Measurements from ENCODE around the gene RPL14. TPM values are rescaled to one million over a fixed set of nuclear protein-coding genes. Genes with fewer than 3 reads are reported as not detected.

Gene RPL14
- polyA plus RNA-seq, 3 donors, result 316 to 377 (median 348) TPM

- Mint-ChIP-seq H3K4me1 (peaks cover 8% of the 10 kb centered on the region), H3K9me3 (peaks cover 0 to 1% (median 0%) of the 10 kb centered on the region in 7 donors), H3K36me3 (peaks cover 0 to 3% of the 10 kb centered on the region in 2 donors), H3K27me3 (ENCODE audit: low read depth in 3 of 3) (peaks cover 1 to 4% (median 2%) of the 10 kb centered on the region in 3 donors), H3K4me3 (no peak overlapping the region), H3K27ac (no peak overlapping the region)
- Histone ChIP-seq H2AFZ (ENCODE audit: insufficient read depth, low read depth, low read length, poor library complexity, severe bottlenecking) (no peak overlapping the region), H3K36me3 (replicated peaks in 1 of 2; ENCODE audit: control insufficient read depth in 1 of 2, insufficient read depth in 2 of 2, low read length in 2 of 2) (no peaks in the 10 kb centered on the region), H3K4me1 (ENCODE audit: control insufficient read depth in 1 of 2, insufficient read depth in 2 of 2, low read length in 2 of 2) (peaks cover 0 to 3% of the 10 kb centered on the region in 2 donors), H3K9me3 (replicated peaks in 1 of 2; ENCODE audit: control insufficient read depth in 1 of 2, insufficient read depth in 1 of 2, low read length in 2 of 2) (no peaks in the 10 kb centered on the region), H4K20me1 (ENCODE audit: insufficient read depth, low read length) (no peaks in the 10 kb centered on the region), H3K27ac (ENCODE audit: low read depth in 1 of 2, low read length in 2 of 2) (no peak overlapping the region), H3K79me2 (ENCODE audit: insufficient read depth, low read length) (no peaks in the 10 kb centered on the region), H3K4me3 (replicated peaks in 1 of 3; ENCODE audit: low read depth in 2 of 3, low read length in 3 of 3) (no peak overlapping the region), H3K4me2 (replicated peaks; ENCODE audit: extremely low read depth, low read length, poor library complexity, severe bottlenecking) (no peak overlapping the region), H3K9ac (ENCODE audit: insufficient read depth, low read length, poor library complexity, severe bottlenecking) (no peak overlapping the region), H3K27me3 (ENCODE audit: control insufficient read depth in 2 of 2, insufficient read depth in 2 of 2, low read length in 2 of 2) (no peaks in the 10 kb centered on the region)
- no peak for DNase-seq
- no peak for TF ChIP-seq CTCF (IDR thresholded peaks at IDR 0.05)
- WGBS (ENCODE audit: insufficient coverage), result no CpG with 5 or more reads among the region's 1 CpG
- intact Hi-C loops (cut with micrococcal nuclease), result no loop called here
Measured at GRCh38 chr3:40511031-40511718, 54.0 kb downstream of the RPL14 start.

GRCh38 chr3:40516201-40516600, 59.1 kb downstream of the RPL14 start:
- Mint-ChIP-seq H3K27me3 (ENCODE audit: low read depth in 3 of 3) (no peaks in the 10 kb centered on the region), H3K36me3 (peaks cover 0 to 3% of the 10 kb centered on the region in 2 donors), H3K9me3 (no peaks in the 10 kb centered on the region), H3K4me3 (no peak overlapping the region), H3K4me1 (no peaks in the 10 kb centered on the region), H3K27ac (no peak overlapping the region)
- Histone ChIP-seq H3K4me2 (replicated peaks; ENCODE audit: extremely low read depth, low read length, poor library complexity, severe bottlenecking) (no peak overlapping the region), H3K4me3 (replicated peaks in 1 of 3; ENCODE audit: low read depth in 2 of 3, low read length in 3 of 3) (no peak overlapping the region), H4K20me1 (ENCODE audit: insufficient read depth, low read length) (no peaks in the 10 kb centered on the region), H3K9ac (ENCODE audit: insufficient read depth, low read length, poor library complexity, severe bottlenecking) (no peak overlapping the region), H3K79me2 (ENCODE audit: insufficient read depth, low read length) (no peaks in the 10 kb centered on the region), H3K9me3 (replicated peaks in 1 of 2; ENCODE audit: control insufficient read depth in 1 of 2, insufficient read depth in 1 of 2, low read length in 2 of 2) (no peaks in the 10 kb centered on the region), H3K36me3 (replicated peaks in 1 of 2; ENCODE audit: control insufficient read depth in 1 of 2, insufficient read depth in 2 of 2, low read length in 2 of 2) (no peaks in the 10 kb centered on the region), H3K4me1 (ENCODE audit: control insufficient read depth in 1 of 2, insufficient read depth in 2 of 2, low read length in 2 of 2) (no peaks in the 10 kb centered on the region), H3K27me3 (ENCODE audit: control insufficient read depth in 2 of 2, insufficient read depth in 2 of 2, low read length in 2 of 2) (no peaks in the 10 kb centered on the region), H3K27ac (ENCODE audit: low read depth in 1 of 2, low read length in 2 of 2) (no peak overlapping the region), H2AFZ (ENCODE audit: insufficient read depth, low read depth, low read length, poor library complexity, severe bottlenecking) (no peak overlapping the region)
- whole genome bisulfite sequencing (ENCODE audit: insufficient coverage), result 100% methylated on average over 2 of the region's 5 CpGs
- no peak for TF ChIP-seq CTCF (IDR thresholded peaks at IDR 0.05)
- intact Hi-C loops (cut with micrococcal nuclease), result no loop called here
- DNase-seq, result no peak
